OCI-LY3 (cell line): ENCODE results near the gene ETV3L.

Source experiments
- CTCF ChIP-seq: fragments of 200-600, 300-600 bp; sonication (generic); IDR thresholded peaks from 2 replicates; pipeline ENCODE4 v1.5.1; 2014; ENCODE audit warnings: antibody characterized with exemption, low read length, low read depth
- EZH2phosphoT487 ChIP-seq: fragments of 200-600 bp; shearing (Covaris generic); IDR thresholded peaks from 2 replicates; pipeline ENCODE4 v1.6.1; 2018; ENCODE audit warnings: antibody characterized with exemption, mixed run types, low read depth

GRCh38 chr1:157098519-157098918 is 1.1 kb downstream of the ETV3L start:
- TF ChIP-seq CTCF (no peak), EZH2phosphoT487 (no peak)
